Body of pancreas (tissue), 4 donors: Measurements from ENCODE around the gene C16orf92. TPM values are rescaled to one million over a fixed set of nuclear protein-coding genes. Genes with fewer than 3 reads are reported as not detected.
"Not testable (repeated sequence)": the region's sequence is repeated elsewhere in the genome, so short reads cannot be mapped to it uniquely, and the experiment has no call there.

Experiments used
- ATAC-seq: fragments of 150-250 bp; one replicate; pipeline ENCODE4 v1.9.1; 2016
- DNase-seq, 4 donors: peaks; one replicate each; pipeline ENCODE4 v3.0.0-alpha.2; 2019
- H3K27ac ChIP-seq, 4 donors: fragments of 200-600 bp; sonication (generic); 1 replicate in 3 of 4; 2 replicates in 1 of 4; pipeline versions ENCODE4 v1.5.1 to v1.6.1; 2016 to 2019; ENCODE audit warnings: mild to moderate bottlenecking in 1 of 4, mixed read lengths in 1 of 4, moderate library complexity in 1 of 4
- H3K27me3 ChIP-seq, 2 donors: fragments of 200-600 bp; sonication (generic); one replicate each; pipeline ENCODE4 v1.6.0; 2016; ENCODE audit warnings: mild to moderate bottlenecking in 1 of 2
- H3K36me3 ChIP-seq, 2 donors: fragments of 200-600 bp; sonication (generic); replicated peaks in 1 of 2; 2 replicates each; pipeline ENCODE4 v1.5.1; 2016; ENCODE audit warnings: low read depth in 2 of 2; ENCODE audit not compliant: insufficient read depth in 1 of 2
- H3K4me1 ChIP-seq: fragments of 200-600 bp; sonication (generic); one replicate; pipeline ENCODE4 v1.6.0; 2016
- H3K4me3 ChIP-seq, 2 donors: fragments of 200-600 bp; sonication (generic); 1 replicate in 1 of 2; 2 replicates in 1 of 2; pipeline ENCODE4 v1.5.1; 2016 to 2019
- H3K9me3 ChIP-seq, 3 donors: fragments of 200-600 bp; sonication (generic); 1 replicate in 2 of 3; 2 replicates in 1 of 3; pipeline ENCODE4 v1.5.1; 2016
- POLR2A ChIP-seq, 3 donors: fragments of 450-650 bp; IDR thresholded peaks; one replicate each; pipeline ENCODE4 v1.6.1; 2016; ENCODE audit warnings: antibody characterized with exemption in 3 of 3, mild to moderate bottlenecking in 2 of 3
- WGBS, 2 donors: methylation state at CpG; one replicate each; pipeline ENCODE4 v1.1.5; 2017; 5-methylcytosine and 5-hydroxymethylcytosine counted together
- intact Hi-C: fragments of 100-400 bp; cut with DNase I; formaldehyde crosslinking; loops from one replicate; pipeline ENCODE4 v1.15.1; 2023
- total RNA-seq, 2 donors: library from RNA; depleted of rRNA; stranded (reverse); fragments of >200 nt; gene quantifications; one replicate each; pipeline ENCODE4 v1.1.0, GENCODE V29; 2016
- TF ChIP-seq, protein P1 (sequence below), 7 experiments: fragments of 450-650 bp in 4 of 7; fragments of 200-600 bp in 3 of 7; sonication (generic) in 3 of 7; IDR thresholded peaks; one replicate each; pipeline ENCODE4 v1.5.1; 2016 to 2019; ENCODE audit warnings: antibody characterized with exemption in 7 of 7

Gene C16orf92
- total RNA-seq, 2 donors from 2014 or later = not detected

DNA sequence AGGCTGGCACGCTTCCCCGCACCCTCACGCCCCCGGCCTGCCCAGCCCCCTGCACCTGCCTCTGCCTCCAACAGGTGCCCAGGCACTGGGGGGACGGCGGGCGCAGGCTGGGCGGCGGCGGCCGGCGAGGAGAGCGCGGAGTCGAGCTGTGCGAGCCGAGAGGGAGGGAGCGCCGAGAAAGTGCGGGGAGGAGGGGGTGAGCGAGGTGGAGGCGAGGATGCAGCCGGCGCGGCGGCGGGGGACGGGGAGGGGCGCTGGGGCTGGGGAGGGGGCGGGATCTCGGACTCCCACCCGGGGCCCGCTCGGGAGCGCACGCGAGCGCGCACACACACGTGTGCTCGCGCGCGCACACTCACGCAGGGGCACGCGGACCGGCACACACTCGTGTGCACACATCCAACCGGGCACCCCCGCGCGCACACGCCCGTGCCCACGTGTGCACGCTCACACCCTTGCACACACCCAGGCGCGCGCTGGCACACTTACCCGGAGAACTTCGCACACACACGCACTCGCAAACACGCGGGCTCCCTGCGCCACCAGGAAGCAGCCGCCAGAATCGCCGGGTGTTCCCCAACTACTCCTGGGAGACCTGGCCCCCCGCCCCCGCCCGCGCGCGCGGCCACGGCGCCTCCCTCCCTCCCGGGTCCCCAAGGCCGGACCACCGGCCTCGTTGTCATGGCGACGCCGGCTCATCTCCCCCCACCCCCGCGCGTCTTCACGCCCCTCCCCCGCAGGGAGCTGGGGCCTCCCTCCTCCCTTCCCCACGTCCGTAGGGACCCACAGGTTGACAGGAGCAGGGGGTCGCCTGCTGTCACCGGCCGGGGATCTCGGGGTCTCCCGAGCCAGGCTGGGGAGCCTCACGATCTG lies 11.9 kb upstream of the C16orf92 start, which contains the start of gene DOC2A:
Gene DOC2A, minus strand, starts transcription at position 184 of the 870 bp plus-strand sequence. CDS start 805 bp downstream, outside the sequence.
- no peak for DNase-seq
- intact Hi-C loops = no loop called here
- Histone ChIP-seq H3K27ac (no peak within 1 kb of the TSS), H3K4me1 (peaks cover 20% of the 10 kb centered on the region), H3K27me3 (peaks cover 3 to 20% of the 10 kb centered on the region in 2 donors), H3K9me3 (no peaks in the 10 kb centered on the region), H3K4me3 (peak within 1 kb of the TSS; percentile 9 to 17), H3K36me3 (no peaks in the 10 kb centered on the region)
- ATAC-seq = no peak
- TF ChIP-seq, protein P1, sequence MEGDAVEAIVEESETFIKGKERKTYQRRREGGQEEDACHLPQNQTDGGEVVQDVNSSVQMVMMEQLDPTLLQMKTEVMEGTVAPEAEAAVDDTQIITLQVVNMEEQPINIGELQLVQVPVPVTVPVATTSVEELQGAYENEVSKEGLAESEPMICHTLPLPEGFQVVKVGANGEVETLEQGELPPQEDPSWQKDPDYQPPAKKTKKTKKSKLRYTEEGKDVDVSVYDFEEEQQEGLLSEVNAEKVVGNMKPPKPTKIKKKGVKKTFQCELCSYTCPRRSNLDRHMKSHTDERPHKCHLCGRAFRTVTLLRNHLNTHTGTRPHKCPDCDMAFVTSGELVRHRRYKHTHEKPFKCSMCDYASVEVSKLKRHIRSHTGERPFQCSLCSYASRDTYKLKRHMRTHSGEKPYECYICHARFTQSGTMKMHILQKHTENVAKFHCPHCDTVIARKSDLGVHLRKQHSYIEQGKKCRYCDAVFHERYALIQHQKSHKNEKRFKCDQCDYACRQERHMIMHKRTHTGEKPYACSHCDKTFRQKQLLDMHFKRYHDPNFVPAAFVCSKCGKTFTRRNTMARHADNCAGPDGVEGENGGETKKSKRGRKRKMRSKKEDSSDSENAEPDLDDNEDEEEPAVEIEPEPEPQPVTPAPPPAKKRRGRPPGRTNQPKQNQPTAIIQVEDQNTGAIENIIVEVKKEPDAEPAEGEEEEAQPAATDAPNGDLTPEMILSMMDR (IDR thresholded peaks at IDR 0.05) = no peak
- TF ChIP-seq POLR2A (IDR thresholded peaks at IDR 0.05) = no peak
- WGBS, 2 donors = 1% methylated on average over 91 of the region's 99 CpGs; no CpG with 5 or more reads in 1 of the 2 donors

DNA sequence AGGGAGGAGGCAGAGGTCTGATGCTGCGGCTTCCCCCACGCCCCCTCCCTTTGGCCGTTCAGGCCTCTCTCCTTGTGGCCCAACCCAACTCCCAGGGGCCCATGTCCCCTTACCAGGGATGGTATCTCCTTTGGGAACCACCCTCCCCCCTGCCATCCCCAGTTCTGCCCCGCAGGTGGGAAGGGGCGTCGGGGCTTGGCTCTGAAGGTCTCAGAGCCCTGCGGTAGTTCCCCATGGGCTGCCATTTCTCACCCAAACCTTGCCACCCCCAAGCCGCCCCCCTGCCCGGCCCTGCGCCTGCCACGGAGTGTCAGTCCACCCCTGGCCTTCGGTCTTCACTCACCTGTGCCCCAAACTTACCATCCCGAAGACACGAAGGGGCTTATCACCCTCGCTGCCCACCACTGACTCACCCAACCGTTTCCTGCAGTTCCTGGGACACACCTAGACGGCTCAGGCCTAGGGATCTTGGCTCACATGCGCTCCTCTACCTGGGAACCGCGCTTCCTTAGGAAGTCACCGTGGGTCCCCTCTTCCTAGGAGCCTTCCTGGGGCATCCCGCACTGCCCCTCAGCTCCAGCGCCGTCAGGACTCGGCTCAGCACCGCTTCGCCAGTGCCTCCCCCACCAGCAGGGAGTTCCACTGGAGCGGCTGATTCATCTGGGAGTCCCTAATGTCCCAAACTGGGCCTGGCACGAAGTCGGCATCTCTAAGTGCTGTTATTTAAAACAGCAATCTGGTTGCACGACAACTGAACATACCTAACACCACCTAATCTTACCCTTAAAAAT lies 11.1 kb upstream of the C16orf92 start:
- no peaks in the 10 kb centered on the region for H3K36me3 ChIP-seq
- no peak overlapping the region for H3K27ac ChIP-seq
- ATAC-seq (no peak), DNase-seq (peak in 1 of 4 donors; percentile 10)
- WGBS, 2 donors = 28 to 33% methylated on average over 27 to 31 of the region's 31 CpGs
- peaks cover 3 to 20% of the 10 kb centered on the region in 2 donors for H3K27me3 ChIP-seq
- H3K4me3 ChIP-seq = no peak overlapping the region
- intact Hi-C loops = no loop called here
- TF ChIP-seq, protein P1 (IDR thresholded peaks at IDR 0.05) = no peak
- no peak for TF ChIP-seq POLR2A (IDR thresholded peaks at IDR 0.05)
- H3K9me3 ChIP-seq = no peaks in the 10 kb centered on the region
- H3K4me1 ChIP-seq = peaks cover 19% of the 10 kb centered on the region

DNA sequence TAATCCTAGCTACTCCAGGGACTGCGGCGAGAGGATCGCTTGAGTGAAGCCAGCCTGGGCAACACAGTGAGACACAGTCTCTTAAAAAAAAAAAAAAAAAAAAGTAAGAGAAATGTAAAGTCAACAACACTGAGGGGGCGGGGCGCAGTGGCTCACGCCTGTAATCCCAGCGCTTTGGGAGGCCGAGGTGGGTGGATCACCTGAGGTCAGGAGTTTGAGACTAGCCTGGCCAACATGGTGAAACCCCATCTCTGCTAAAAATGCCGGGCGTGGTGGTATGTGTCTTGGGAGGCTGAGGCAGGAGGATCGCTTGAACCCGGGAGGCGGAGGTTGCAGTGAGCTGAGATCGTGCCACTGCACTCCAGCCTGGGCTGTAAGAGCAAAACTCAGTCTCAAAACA lies 10.4 kb upstream of the C16orf92 start:
- intact Hi-C loops, ATAC-seq: not testable (repeated sequence)
- 81 to 84% methylated on average over 14 of the region's 14 CpGs for WGBS, 2 donors

DNA sequence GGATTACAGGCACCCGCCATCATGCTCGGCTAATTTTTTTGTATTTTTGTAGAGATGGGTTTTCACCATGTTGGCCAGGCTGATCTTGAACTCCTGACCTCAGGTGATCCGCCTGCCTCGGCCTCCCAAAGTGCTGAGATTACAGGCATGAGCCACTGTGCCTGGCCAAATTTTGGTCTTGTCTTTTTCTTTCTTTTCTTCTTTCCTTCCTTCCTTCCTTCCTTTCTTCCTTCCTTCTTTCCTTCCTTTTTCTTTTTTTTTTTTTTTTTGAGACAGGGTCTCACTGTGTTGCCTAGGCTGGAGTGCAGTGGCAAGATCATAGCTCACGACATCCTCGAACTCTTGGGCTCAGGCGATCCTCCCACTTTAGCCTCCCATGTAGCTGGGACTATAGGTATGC lies 7.5 kb upstream of the C16orf92 start:
- H3K36me3 ChIP-seq, intact Hi-C loops, H3K4me3 ChIP-seq, H3K9me3 ChIP-seq, DNase-seq, ATAC-seq, H3K27ac ChIP-seq: not testable (repeated sequence)
- peaks cover 0 to 11% of the 10 kb centered on the region in 2 donors for H3K27me3 ChIP-seq
- 86 to 90% methylated on average over 7 of the region's 7 CpGs for WGBS, 2 donors
- H3K4me1 ChIP-seq = peaks cover 13% of the 10 kb centered on the region

More for the DNA sequence above, 10.4 kb upstream of the C16orf92 start:
- H3K4me3 ChIP-seq, DNase-seq, H3K36me3 ChIP-seq, H3K27ac ChIP-seq, H3K9me3 ChIP-seq: not testable (repeated sequence)
- Histone ChIP-seq H3K27me3 (peaks cover 3 to 20% of the 10 kb centered on the region in 2 donors), H3K4me1 (peaks cover 19% of the 10 kb centered on the region)

DNA sequence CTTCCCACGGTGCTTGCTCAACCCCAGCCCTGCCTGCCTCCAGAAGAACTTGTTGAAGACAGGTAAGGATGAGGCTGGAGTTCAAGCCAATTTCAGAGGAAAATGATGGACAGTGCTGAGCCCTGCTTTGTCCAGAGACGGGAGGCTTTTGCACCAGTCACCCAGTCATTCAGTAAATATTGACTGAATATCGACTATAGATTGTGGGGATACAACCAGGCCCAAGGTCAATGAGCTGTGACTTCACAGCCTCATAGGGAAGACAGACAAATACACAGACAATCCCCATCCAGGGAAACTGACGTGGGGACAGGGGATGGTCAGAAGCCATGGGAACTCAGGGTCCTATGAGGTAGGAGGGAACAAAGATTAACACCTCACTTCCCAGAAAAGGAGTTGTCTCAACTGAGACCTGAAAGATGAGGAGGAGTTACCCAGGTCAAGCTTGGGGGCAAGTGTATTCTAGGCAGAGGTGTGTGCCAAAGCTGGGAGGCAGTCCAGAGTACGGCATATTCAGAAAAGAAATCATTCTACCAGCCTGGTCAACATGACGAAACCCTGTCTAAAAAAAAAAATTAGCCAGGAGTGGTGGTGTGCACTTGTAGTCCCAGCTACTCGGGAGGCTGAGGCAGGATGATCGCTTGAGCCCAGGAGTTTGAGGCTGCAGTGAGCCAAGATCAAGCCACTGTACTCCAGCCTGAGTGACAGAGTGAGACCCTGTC lies 6.3 kb upstream of the C16orf92 start:
- intact Hi-C loops = no loop called here
- no peaks in the 10 kb centered on the region for H3K36me3 ChIP-seq

More for the DNA sequence above, 6.3 kb upstream of the C16orf92 start:
- Histone ChIP-seq H3K4me1 (peaks cover 12% of the 10 kb centered on the region), H3K4me3 (no peak overlapping the region), H3K27me3 (peaks cover 0 to under 1% of the 10 kb centered on the region in 2 donors), H3K9me3 (no peaks in the 10 kb centered on the region), H3K27ac (no peak overlapping the region)
- no peak for TF ChIP-seq POLR2A (IDR thresholded peaks at IDR 0.05)
- TF ChIP-seq, protein P1 (IDR thresholded peaks at IDR 0.05) = no peak
- ATAC-seq (no peak), DNase-seq (no peak)
- WGBS, 2 donors = 56 to 60% methylated on average over 8 of the region's 8 CpGs
